Adrenal gland (tissue), 12 donors: Measurements from ENCODE around the gene DPM1. TPM values are rescaled to one million over a fixed set of nuclear protein-coding genes. Genes with fewer than 3 reads are reported as not detected.

Source experiments
- DNase-seq, 7 donors: peaks; one replicate each; pipeline ENCODE4 v3.0.0-alpha.2; 2019 to 2020
- H3K27ac ChIP-seq, 5 donors: fragments of 200-600 bp; sonication (generic) in 4 of 5; 1 replicate in 3 of 5; 2 replicates in 2 of 5; pipeline versions ENCODE4 v1.5.1 to v1.8.0; 2016 to 2020; ENCODE audit warnings: mild to moderate bottlenecking in 1 of 5
- H3K27me3 ChIP-seq: fragments of 200-600 bp; 2 replicates; pipeline ENCODE4 v1.8.0; 2021
- H3K36me3 ChIP-seq, 2 donors: fragments of 200-600 bp; replicated peaks in 1 of 2; 1 replicate in 1 of 2; 2 replicates in 1 of 2; pipeline versions ENCODE4 v1.5.1 to v1.8.0; 2018 to 2022
- H3K4me1 ChIP-seq, 2 donors: fragments of 200-600 bp; replicated peaks in 1 of 2; 1 replicate in 1 of 2; 2 replicates in 1 of 2; pipeline versions ENCODE4 v1.5.1 to v1.8.0; 2018 to 2021
- H3K4me3 ChIP-seq, 4 donors: fragments of 200-600 bp; sonication (generic) in 3 of 4; one replicate each; pipeline ENCODE4 v1.5.1; 2016 to 2018
- H3K9me3 ChIP-seq, 3 donors: fragments of 200-600 bp; sonication (generic) in 1 of 3; replicated peaks in 1 of 3; 1 replicate in 2 of 3; 2 replicates in 1 of 3; pipeline versions ENCODE4 v1.5.1 to v1.8.0; 2016 to 2021
- POLR2A ChIP-seq, 2 donors: fragments of 450-650 bp; IDR thresholded peaks; one replicate each; pipeline ENCODE4 v1.6.1; 2017; ENCODE audit warnings: antibody characterized with exemption in 2 of 2, mild to moderate bottlenecking in 2 of 2, moderate library complexity in 1 of 2
- WGBS, 4 donors: extraction: QIAGEN DNeasy Blood & Tissue Kit in 2 of 4; methylation state at CpG; one replicate each; pipeline versions ENCODE4 v1.1.5 to v1.1.7; 2013 to 2017; 5-methylcytosine and 5-hydroxymethylcytosine counted together
- intact Hi-C, 2 donors: fragments of 100-400 bp; cut with DNase I; formaldehyde crosslinking; loops; one replicate each; pipeline versions ENCODE4 v1.14.1 to v1.15.0; 2022 to 2023
- polyA plus RNA-seq, 3 donors: library from polyadenylated mRNA; stranded (reverse); fragments of 200-250 nt in 2 of 3; fragments of 350-450 nt in 1 of 3; fragmentation: Illumina TruSeq in 1 of 3; extraction: RNeasy Lipid Tissue Mini Kit (QIAGEN cat#74804) in 1 of 3; gene quantifications; one replicate each; pipeline ENCODE4 v1.2.3, GENCODE V29; 2013 to 2014
- total RNA-seq, 9 donors: library from RNA; depleted of rRNA in 4 of 9; stranded (reverse); fragments of >200 nt in 4 of 9; fragments of 120-200 nt in 1 of 9; fragmentation: NEBNext Ultra II Directional in 1 of 9; extraction: Animal tissue kit (Norgen Biotek cat#: 25700) in 1 of 9; gene quantifications; one replicate each; pipeline versions ENCODE4 v1.1.0 to v1.2.4, GENCODE V29; 2013 to 2023
- TF ChIP-seq, protein P1 (sequence below), 6 experiments: fragments of 450-650 bp in 4 of 6; fragments of 200-600 bp in 2 of 6; sonication (generic) in 1 of 6; IDR thresholded peaks; 1 replicate in 5 of 6; 2 replicates in 1 of 6; pipeline versions ENCODE4 v1.5.1 to v1.8.0; 2016 to 2021; ENCODE audit warnings: antibody characterized with exemption in 6 of 6, mild to moderate bottlenecking in 2 of 6, moderate library complexity in 1 of 6
- donor health status: healthy with polysubstance abuse.
- donor health status: Bipolar disorder and iron deficiency.
- donor health status: DM: yes; HTN: yes; CAD: no.
- donor health status: DM: no; HTN: no; CAD: no.
- donor health status: DM: no; HTN: no; CAD: no.
- donor health status: DM: yes; HTN: yes; CAD: no.

Gene DPM1
- total and polyA plus RNA-seq, 12 donors: 21.0 to 145 (median 42.9) TPM

DNA sequence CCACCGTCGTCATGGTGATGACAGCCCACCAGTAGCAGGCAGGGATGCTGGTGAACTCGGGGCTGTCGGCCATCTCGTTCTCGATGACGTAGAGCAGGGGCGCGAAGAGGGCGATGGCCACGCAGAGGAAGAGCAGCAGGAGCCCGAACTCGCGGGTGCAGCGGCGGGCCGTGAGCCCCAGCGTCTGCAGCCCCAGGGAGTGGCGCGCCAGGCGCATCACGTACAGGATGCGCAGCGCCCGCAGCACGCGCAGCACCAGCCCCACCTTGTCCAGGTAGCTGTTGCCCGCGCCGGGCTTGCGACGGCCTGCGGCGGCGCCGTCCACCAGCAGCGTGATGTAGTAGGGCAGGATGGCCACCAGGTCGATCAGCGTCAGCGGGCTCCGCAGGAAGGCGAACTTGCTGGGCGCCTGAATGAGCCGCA lies 46.0 kb upstream of the DPM1 start:
- intact Hi-C loops: no loop called here
- no peak for DNase-seq
- H3K9me3 ChIP-seq: no peaks in the 10 kb centered on the region
- no peak overlapping the region for H3K27ac ChIP-seq
- H3K27me3 ChIP-seq: peaks cover 4% of the 10 kb centered on the region
- 88 to 98% (median 91%) methylated on average over 9 to 44 of the region's 44 CpGs for WGBS, 4 donors
- TF ChIP-seq, protein P1, sequence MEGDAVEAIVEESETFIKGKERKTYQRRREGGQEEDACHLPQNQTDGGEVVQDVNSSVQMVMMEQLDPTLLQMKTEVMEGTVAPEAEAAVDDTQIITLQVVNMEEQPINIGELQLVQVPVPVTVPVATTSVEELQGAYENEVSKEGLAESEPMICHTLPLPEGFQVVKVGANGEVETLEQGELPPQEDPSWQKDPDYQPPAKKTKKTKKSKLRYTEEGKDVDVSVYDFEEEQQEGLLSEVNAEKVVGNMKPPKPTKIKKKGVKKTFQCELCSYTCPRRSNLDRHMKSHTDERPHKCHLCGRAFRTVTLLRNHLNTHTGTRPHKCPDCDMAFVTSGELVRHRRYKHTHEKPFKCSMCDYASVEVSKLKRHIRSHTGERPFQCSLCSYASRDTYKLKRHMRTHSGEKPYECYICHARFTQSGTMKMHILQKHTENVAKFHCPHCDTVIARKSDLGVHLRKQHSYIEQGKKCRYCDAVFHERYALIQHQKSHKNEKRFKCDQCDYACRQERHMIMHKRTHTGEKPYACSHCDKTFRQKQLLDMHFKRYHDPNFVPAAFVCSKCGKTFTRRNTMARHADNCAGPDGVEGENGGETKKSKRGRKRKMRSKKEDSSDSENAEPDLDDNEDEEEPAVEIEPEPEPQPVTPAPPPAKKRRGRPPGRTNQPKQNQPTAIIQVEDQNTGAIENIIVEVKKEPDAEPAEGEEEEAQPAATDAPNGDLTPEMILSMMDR (IDR thresholded peaks at IDR 0.05): no peak
- no peak for TF ChIP-seq POLR2A (IDR thresholded peaks at IDR 0.05)
- H3K4me1 ChIP-seq: no peaks in the 10 kb centered on the region
- no peaks in the 10 kb centered on the region for H3K36me3 ChIP-seq
- H3K4me3 ChIP-seq: no peak overlapping the region

DNA sequence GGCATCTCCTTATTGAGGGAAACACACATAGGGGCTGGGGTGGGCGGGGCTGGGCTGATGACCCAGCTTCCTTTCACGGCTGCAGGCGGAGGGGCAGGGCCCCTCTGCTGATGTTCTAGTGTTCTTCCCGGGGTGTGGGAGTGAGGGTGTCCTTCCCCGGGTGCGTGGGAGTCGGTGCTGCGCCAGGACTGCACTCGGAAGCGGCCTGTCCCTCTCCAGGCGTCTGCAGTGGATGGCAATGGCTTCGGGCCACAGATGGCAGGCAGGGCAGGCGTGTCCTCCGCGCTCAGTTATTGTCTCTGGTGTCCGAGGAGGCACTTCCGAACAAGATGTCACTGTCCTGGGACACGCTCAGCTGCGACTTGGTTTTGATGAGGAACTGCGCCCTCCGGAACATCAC lies 45.4 kb upstream of the DPM1 start:
- TF ChIP-seq, protein P1 (IDR thresholded peaks at IDR 0.05): no peak
- TF ChIP-seq POLR2A (IDR thresholded peaks at IDR 0.05): no peak
- H3K4me1 ChIP-seq: no peaks in the 10 kb centered on the region
- H3K9me3 ChIP-seq: no peaks in the 10 kb centered on the region
- DNase-seq: no peak
- intact Hi-C loops: no loop called here
- 63 to 77% (median 71%) methylated on average over 13 to 21 of the region's 21 CpGs for WGBS, 4 donors
- peaks cover 4% of the 10 kb centered on the region for H3K27me3 ChIP-seq
- H3K27ac ChIP-seq: no peak overlapping the region
- H3K4me3 ChIP-seq: no peak overlapping the region
- no peaks in the 10 kb centered on the region for H3K36me3 ChIP-seq

DNA sequence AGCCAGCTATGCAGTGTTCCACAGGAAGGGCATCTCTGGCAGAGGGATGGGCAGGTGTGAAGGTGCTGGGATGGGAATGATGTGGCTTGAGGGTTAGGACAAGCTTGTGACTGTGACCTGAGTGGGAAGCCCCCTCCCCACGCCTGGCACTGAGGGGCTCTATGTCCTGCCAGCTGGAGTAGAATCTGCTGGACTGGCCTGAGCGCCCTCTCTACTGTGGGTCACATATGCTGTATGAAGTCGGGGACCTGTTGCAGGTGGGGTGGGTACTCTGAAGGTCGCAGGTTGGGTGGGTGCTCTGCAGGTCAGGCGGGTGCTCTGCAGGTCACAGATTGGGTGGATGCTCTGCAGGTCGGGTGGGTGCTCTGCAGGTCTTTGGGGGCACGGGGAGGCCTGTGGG lies 44.3 kb upstream of the DPM1 start:
- H3K36me3 ChIP-seq: no peaks in the 10 kb centered on the region
- 37 to 74% (median 66%) methylated on average over 2 to 7 of the region's 7 CpGs for WGBS, 4 donors
- no peaks in the 10 kb centered on the region for H3K4me1 ChIP-seq
- no peaks in the 10 kb centered on the region for H3K9me3 ChIP-seq
- H3K27me3 ChIP-seq: peaks cover 4% of the 10 kb centered on the region
- DNase-seq: no peak
- no peak overlapping the region for H3K27ac ChIP-seq
- no peak overlapping the region for H3K4me3 ChIP-seq
- intact Hi-C loops: no loop called here
- no peak for TF ChIP-seq POLR2A (IDR thresholded peaks at IDR 0.05)
- TF ChIP-seq, protein P1 (IDR thresholded peaks at IDR 0.05): no peak

DNA sequence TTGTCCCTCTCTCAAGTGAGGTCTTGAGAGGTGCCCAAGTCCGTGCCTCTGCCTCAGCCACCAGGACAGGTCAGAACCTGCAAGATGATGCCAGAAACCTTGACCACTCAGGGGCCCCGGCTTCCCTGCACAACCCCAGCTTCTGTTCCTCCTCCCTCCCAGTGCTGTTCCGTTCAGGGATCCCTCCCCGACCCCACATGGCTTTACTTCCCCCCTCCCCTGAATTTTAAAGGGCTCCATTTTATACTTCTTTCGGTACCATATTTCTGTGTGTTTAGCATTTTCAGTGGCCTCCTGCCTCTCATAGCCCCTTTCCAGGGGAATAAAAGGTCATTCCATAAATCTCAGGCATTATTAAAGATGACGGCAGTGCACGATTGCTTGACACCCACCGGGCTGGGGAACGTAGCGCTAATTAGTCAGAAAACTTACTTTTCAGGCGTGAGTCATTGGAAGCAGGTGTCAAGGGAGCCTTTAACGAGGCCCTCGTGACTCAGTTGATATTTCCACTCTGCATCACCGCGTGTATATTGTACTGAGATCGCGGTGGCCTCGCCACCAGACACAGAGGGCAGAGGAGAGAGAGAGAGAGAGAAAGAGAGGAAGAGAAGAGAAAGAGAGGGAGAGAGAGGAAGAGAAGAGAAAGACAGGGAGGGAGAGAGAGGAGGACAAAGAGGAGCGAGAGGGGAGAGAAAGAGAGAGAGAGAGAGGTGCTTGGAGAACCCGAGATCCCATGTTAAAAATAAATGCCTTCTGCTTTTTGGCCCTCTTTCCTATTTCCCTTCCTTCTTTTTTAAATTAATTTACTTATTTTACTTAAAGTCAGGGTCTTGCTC lies 43.3 kb upstream of the DPM1 start:
- Histone ChIP-seq H3K27me3 (peaks cover 4% of the 10 kb centered on the region), H3K27ac (no peak overlapping the region), H3K9me3 (no peaks in the 10 kb centered on the region), H3K4me1 (no peaks in the 10 kb centered on the region), H3K4me3 (no peak overlapping the region), H3K36me3 (no peaks in the 10 kb centered on the region)
- TF ChIP-seq POLR2A (IDR thresholded peaks at IDR 0.05): no peak
- TF ChIP-seq, protein P1 (IDR thresholded peaks at IDR 0.05): no peak
- intact Hi-C loops: no loop called here
- WGBS, 4 donors: 55 to 64% (median 62%) methylated on average over 20 of the region's 20 CpGs
- DNase-seq: no peak
